ENCODE results near the gene FLYWCH2.

FLYWCH2 gene

GRCh38 chr16:2853531-2854073 lies 29.4 kb upstream of the FLYWCH2 start:
- ChIA-PET CTCF (interaction anchor here (0.7 to 2.8 kb wide), 9 partner anchors 9 to 145 kb away, joined by 3 to 17 read pairs (median 5); no protein-coding TSS in a partner anchor), POLR2A (no interaction called here)
- no peaks in the 10 kb centered on the region for H3K36me3 ChIP-seq (ENCODE audit: control insufficient read depth in 2 of 2, insufficient read depth in 1 of 2, low read length in 2 of 2)
- H3K9me3 ChIP-seq (ENCODE audit: control insufficient read depth, insufficient read depth, low read depth, low read length) = no peaks in the 10 kb centered on the region
- TF ChIP-seq ZFP69B (tag by site-specific recombination; IDR thresholded peaks at IDR 0.05) (no peak), ZNF169 (tag by site-specific recombination; IDR thresholded peaks at IDR 0.05) (no peak)
- H3K4me1 ChIP-seq (ENCODE audit: control insufficient read depth, insufficient read depth, low read length) = no peaks in the 10 kb centered on the region
- no peak overlapping the region for H3K4me3 ChIP-seq (ENCODE audit: low read depth, low read length)
- no peak overlapping the region for H3K27ac ChIP-seq (ENCODE audit: extremely low read depth, low read depth, low read length)

- Histone ChIP-seq H3K36me3 (ENCODE audit: control insufficient read depth in 2 of 2, insufficient read depth in 1 of 2, low read length in 2 of 2) (no peaks in the 10 kb centered on the region), H3K9me3 (ENCODE audit: control insufficient read depth, insufficient read depth, low read depth, low read length) (no peaks in the 10 kb centered on the region), H3K4me3 (ENCODE audit: low read depth, low read length) (no peak overlapping the region), H3K27ac (ENCODE audit: extremely low read depth, low read depth, low read length) (no peak overlapping the region), H3K4me1 (ENCODE audit: control insufficient read depth, insufficient read depth, low read length) (no peaks in the 10 kb centered on the region)
- POLR2A ChIA-PET = interaction anchor here (0.6 to 1.6 kb wide), 2 partner anchors 13 to 1983 kb away, joined by 3 to 4 read pairs; no protein-coding TSS in a partner anchor
- CTCF ChIA-PET = interaction anchor here (0.6 to 2.8 kb wide), 12 partner anchors 9 to 1281 kb away, joined by 3 to 17 read pairs (median 4); partner anchors contain the start of gene FLYWCH2
- TF ChIP-seq ZNF621 (tag by site-specific recombination; IDR thresholded peaks at IDR 0.05) = no peak
- no peak for TF ChIP-seq ZNF341 (tag by site-specific recombination; IDR thresholded peaks at IDR 0.05; ENCODE audit: low read depth)
- TF ChIP-seq ZFP69B (tag by site-specific recombination; IDR thresholded peaks at IDR 0.05) = no peak
- TF ChIP-seq ZNF202 (tag by site-specific recombination; IDR thresholded peaks at IDR 0.05; ENCODE audit: borderline replicate concordance) = no peak
- no peak for TF ChIP-seq KLF1 (tag by site-specific recombination; IDR thresholded peaks at IDR 0.05)
- TF ChIP-seq HOXC10 (CRISPR knock-in tag; IDR thresholded peaks at IDR 0.05) = no peak
- no peak for TF ChIP-seq ZNF704 (tag by site-specific recombination; IDR thresholded peaks at IDR 0.05)
- TF ChIP-seq ZNF785 (tag by site-specific recombination; IDR thresholded peaks at IDR 0.05) = no peak
- TF ChIP-seq SP7 (tag by site-specific recombination; IDR thresholded peaks at IDR 0.05) = no peak
- no peak for TF ChIP-seq ZSCAN30 (tag by site-specific recombination; IDR thresholded peaks at IDR 0.05)
Observed at GRCh38 chr16:2854700-2855309, 28.2 kb upstream of the FLYWCH2 start.

- no peak for TF ChIP-seq KLF9 (tag by site-specific recombination; IDR thresholded peaks at IDR 0.05; ENCODE audit: low read depth)
- no peak for TF ChIP-seq ZNF423 (tag by site-specific recombination; IDR thresholded peaks at IDR 0.05)
- TF ChIP-seq ZNF660 (tag by site-specific recombination; IDR thresholded peaks at IDR 0.05) = no peak
- TF ChIP-seq ZNF311 (tag by site-specific recombination; IDR thresholded peaks at IDR 0.05; ENCODE audit: borderline replicate concordance) = no peak
- TF ChIP-seq ZNF558 (tag by site-specific recombination; IDR thresholded peaks at IDR 0.05) = no peak
- POLR2A ChIA-PET = interaction anchor here (1.6 kb wide), 1 partner anchor 13 kb away, joined by 4 read pairs; no protein-coding TSS in a partner anchor
- Histone ChIP-seq H3K4me3 (ENCODE audit: low read depth, low read length) (no peak overlapping the region), H3K27ac (ENCODE audit: extremely low read depth, low read depth, low read length) (no peak overlapping the region), H3K36me3 (ENCODE audit: control insufficient read depth in 2 of 2, insufficient read depth in 1 of 2, low read length in 2 of 2) (no peaks in the 10 kb centered on the region), H3K9me3 (ENCODE audit: control insufficient read depth, insufficient read depth, low read depth, low read length) (no peaks in the 10 kb centered on the region), H3K4me1 (ENCODE audit: control insufficient read depth, insufficient read depth, low read length) (no peaks in the 10 kb centered on the region)
- CTCF ChIA-PET = interaction anchor here (2.8 kb wide), 1 partner anchor 71 kb away, joined by 8 read pairs; no protein-coding TSS in a partner anchor
Observed at GRCh38 chr16:2855536-2855935, 27.5 kb upstream of the FLYWCH2 start.

GRCh38 chr16:2856061-2856670 lies 26.8 kb upstream of the FLYWCH2 start:
- POLR2A ChIA-PET = interaction anchor here (0.6 to 0.9 kb wide), 2 partner anchors 17 to 78 kb away, joined by 3 to 4 read pairs; no protein-coding TSS in a partner anchor
- TF ChIP-seq ZBTB20 (tag by site-specific recombination; IDR thresholded peaks at IDR 0.05) (no peak), ZBTB17 (tag by site-specific recombination; IDR thresholded peaks at IDR 0.05) (no peak), ZNF311 (tag by site-specific recombination; IDR thresholded peaks at IDR 0.05; ENCODE audit: borderline replicate concordance) (no peak), ZFHX2 (tag by site-specific recombination; conservative IDR thresholded peaks at IDR 0.05) (peak; percentile 94), ZNF561 (tag by site-specific recombination; IDR thresholded peaks at IDR 0.05; ENCODE audit: borderline replicate concordance) (no peak), ZNF354C (tag by site-specific recombination; IDR thresholded peaks at IDR 0.05; ENCODE audit: borderline replicate concordance, low read depth) (no peak), HOXA7 (CRISPR knock-in tag; IDR thresholded peaks at IDR 0.05; ENCODE audit: borderline replicate concordance) (no peak), ZFP37 (tag by site-specific recombination; IDR thresholded peaks at IDR 0.05) (no peak), MEIS1 (CRISPR knock-in tag; IDR thresholded peaks at IDR 0.05; ENCODE audit: borderline replicate concordance) (no peak), ZBTB44 (tag by site-specific recombination; IDR thresholded peaks at IDR 0.05) (no peak), ZNF19 (tag by site-specific recombination; IDR thresholded peaks at IDR 0.05; ENCODE audit: low read depth) (no peak)

More at GRCh38 chr16:2856061-2856670, 26.8 kb upstream of the FLYWCH2 start:
- Histone ChIP-seq H3K4me3 (ENCODE audit: low read depth, low read length) (no peak overlapping the region), H3K27ac (ENCODE audit: extremely low read depth, low read depth, low read length) (no peak overlapping the region), H3K36me3 (ENCODE audit: control insufficient read depth in 2 of 2, insufficient read depth in 1 of 2, low read length in 2 of 2) (no peaks in the 10 kb centered on the region), H3K9me3 (ENCODE audit: control insufficient read depth, insufficient read depth, low read depth, low read length) (no peaks in the 10 kb centered on the region), H3K4me1 (ENCODE audit: control insufficient read depth, insufficient read depth, low read length) (no peaks in the 10 kb centered on the region)
- CTCF ChIA-PET = interaction anchor here (0.6 to 0.7 kb wide), 2 partner anchors 22 to 1039 kb away, joined by 4 to 5 read pairs; no protein-coding TSS in a partner anchor

Measured in HEK293 (cell line).